Measurements from ENCODE around the gene LUC7L.

Gene LUC7L

DNA sequence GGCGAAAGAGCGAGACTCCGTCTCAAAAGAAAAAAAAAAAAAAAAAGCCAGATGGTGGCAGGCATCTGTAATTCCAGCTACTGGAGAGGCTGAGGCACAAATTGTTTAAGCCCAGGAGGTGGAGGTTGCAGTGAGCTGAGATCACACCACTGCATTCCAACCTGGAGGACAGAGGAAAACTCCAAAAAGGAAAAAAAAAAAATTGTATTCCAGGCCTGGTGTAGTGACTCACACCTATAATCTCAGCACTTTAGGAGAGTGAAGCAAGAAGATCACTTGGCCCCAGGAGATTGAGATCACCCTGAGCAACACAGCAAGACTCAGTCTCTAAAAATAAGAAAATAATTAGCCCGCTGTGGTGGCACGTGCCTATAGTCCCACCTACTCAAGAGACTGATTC is 28.9 kb downstream of the LUC7L start:
- no peaks in the 10 kb centered on the region for H4K20me1 ChIP-seq (ENCODE audit: control insufficient read depth, insufficient read depth, low read depth, low read length)

DNA sequence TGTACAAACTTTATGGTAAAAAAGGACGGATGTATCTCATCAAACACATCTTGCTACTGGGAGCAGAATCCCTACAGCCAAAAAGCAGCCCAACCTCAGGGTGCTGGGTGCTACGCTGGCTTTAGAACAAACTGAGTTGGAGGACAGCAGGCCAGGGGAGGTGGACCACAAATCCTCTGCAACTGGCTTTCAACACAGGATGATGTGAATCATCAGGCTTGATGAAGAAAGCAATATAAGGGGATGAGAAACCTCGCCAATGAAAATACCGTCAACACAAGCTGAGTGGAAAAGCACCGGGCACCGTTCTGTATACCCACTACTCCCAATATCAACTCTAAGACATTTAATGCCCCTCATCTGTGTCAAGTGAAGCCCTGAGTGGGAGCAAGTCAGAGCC is 34.7 kb downstream of the LUC7L start:
- Histone ChIP-seq H3K9me3 (ENCODE audit: control insufficient read depth, insufficient read depth, low read length) (no peaks in the 10 kb centered on the region), H3K36me3 (ENCODE audit: control insufficient read depth, low read length) (peaks cover 88% of the 10 kb centered on the region), H3K27ac (ENCODE audit: low read depth, low read length) (no peak overlapping the region), H3K9me2 (replicated peaks; ENCODE audit: control insufficient read depth, low read length) (no peaks in the 10 kb centered on the region), H3K4me1 (ENCODE audit: control insufficient read depth, low read length) (no peaks in the 10 kb centered on the region), H3K4me2 (ENCODE audit: low read length) (no peak overlapping the region), H3F3A (ENCODE audit: control insufficient read depth, insufficient read depth) (no peaks in the 10 kb centered on the region), H3K4me3 (ENCODE audit: low read length) (no peak overlapping the region), H3K27me3 (ENCODE audit: control insufficient read depth, low read length) (no peaks in the 10 kb centered on the region), H4K20me1 (ENCODE audit: control insufficient read depth, insufficient read depth, low read depth, low read length) (no peaks in the 10 kb centered on the region; the same call in 1 of the 2 replicates), H3K79me2 (ENCODE audit: control insufficient read depth, low read length) (no peaks in the 10 kb centered on the region)
- no peak for TF ChIP-seq EZH2phosphoT487 (IDR thresholded peaks at IDR 0.05; ENCODE audit: borderline replicate concordance, low read length)
- TF ChIP-seq, protein P1, sequence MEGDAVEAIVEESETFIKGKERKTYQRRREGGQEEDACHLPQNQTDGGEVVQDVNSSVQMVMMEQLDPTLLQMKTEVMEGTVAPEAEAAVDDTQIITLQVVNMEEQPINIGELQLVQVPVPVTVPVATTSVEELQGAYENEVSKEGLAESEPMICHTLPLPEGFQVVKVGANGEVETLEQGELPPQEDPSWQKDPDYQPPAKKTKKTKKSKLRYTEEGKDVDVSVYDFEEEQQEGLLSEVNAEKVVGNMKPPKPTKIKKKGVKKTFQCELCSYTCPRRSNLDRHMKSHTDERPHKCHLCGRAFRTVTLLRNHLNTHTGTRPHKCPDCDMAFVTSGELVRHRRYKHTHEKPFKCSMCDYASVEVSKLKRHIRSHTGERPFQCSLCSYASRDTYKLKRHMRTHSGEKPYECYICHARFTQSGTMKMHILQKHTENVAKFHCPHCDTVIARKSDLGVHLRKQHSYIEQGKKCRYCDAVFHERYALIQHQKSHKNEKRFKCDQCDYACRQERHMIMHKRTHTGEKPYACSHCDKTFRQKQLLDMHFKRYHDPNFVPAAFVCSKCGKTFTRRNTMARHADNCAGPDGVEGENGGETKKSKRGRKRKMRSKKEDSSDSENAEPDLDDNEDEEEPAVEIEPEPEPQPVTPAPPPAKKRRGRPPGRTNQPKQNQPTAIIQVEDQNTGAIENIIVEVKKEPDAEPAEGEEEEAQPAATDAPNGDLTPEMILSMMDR (IDR thresholded peaks at IDR 0.05; ENCODE audit: low read depth, low read length, poor library complexity, severe bottlenecking): no peak

More for the DNA sequence above, 28.9 kb downstream of the LUC7L start:
- no peaks in the 10 kb centered on the region for H3K27me3 ChIP-seq (ENCODE audit: control insufficient read depth, low read length)
- H3K9me2 ChIP-seq (replicated peaks; ENCODE audit: control insufficient read depth, low read length): no peaks in the 10 kb centered on the region
- H3K79me2 ChIP-seq (ENCODE audit: control insufficient read depth, low read length): 0 out of 2 replicates have a peak, but pooled peaks cover 2% of the 10 kb centered on the region
- no peak overlapping the region for H3K27ac ChIP-seq (ENCODE audit: low read depth, low read length)
- no peaks in the 10 kb centered on the region for H3K4me1 ChIP-seq (ENCODE audit: control insufficient read depth, low read length)
- no peak overlapping the region for H3K4me2 ChIP-seq (ENCODE audit: low read length)
- H3K4me3 ChIP-seq (ENCODE audit: low read length): no peak overlapping the region
- TF ChIP-seq EZH2phosphoT487 (IDR thresholded peaks at IDR 0.05; ENCODE audit: borderline replicate concordance, low read length): no peak
- TF ChIP-seq, protein P1 (IDR thresholded peaks at IDR 0.05; ENCODE audit: low read depth, low read length, poor library complexity, severe bottlenecking): no peak
- no peaks in the 10 kb centered on the region for H3K9me3 ChIP-seq (ENCODE audit: control insufficient read depth, insufficient read depth, low read length)
- peaks cover 70% of the 10 kb centered on the region for H3K36me3 ChIP-seq (ENCODE audit: control insufficient read depth, low read length)
- no peaks in the 10 kb centered on the region for H3F3A ChIP-seq (ENCODE audit: control insufficient read depth, insufficient read depth)

DNA sequence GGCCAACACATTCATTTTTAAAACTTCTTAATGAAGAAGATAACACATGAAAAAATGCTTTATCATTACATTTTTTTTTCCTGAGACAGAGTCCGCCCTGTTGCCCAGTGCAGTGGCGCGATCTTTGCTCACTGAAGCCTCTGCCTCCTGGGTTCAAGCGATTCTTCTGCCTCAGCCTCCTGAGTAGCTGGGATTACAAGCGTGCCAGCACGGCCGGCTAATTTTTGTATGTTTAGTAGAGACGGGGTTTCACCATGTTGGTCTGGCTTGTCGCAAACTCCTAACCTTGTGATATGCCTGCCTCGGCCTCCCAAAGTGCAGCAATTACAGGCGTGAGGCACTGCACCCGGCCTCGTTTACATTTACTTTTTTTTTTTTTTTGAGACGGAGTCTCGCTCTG is 35.8 kb downstream of the LUC7L start:
- peaks cover 4% of the 10 kb centered on the region for H3F3A ChIP-seq (ENCODE audit: control insufficient read depth, insufficient read depth)
- no peaks in the 10 kb centered on the region for H3K4me1 ChIP-seq (ENCODE audit: control insufficient read depth, low read length)
- H4K20me1 ChIP-seq (ENCODE audit: control insufficient read depth, insufficient read depth, low read depth, low read length): no peaks in the 10 kb centered on the region; the same call in 1 of the 2 replicates
- no peaks in the 10 kb centered on the region for H3K79me2 ChIP-seq (ENCODE audit: control insufficient read depth, low read length)
- no peak overlapping the region for H3K27ac ChIP-seq (ENCODE audit: low read depth, low read length)
- H3K9me3 ChIP-seq (ENCODE audit: control insufficient read depth, insufficient read depth, low read length): no peaks in the 10 kb centered on the region
- H3K27me3 ChIP-seq (ENCODE audit: control insufficient read depth, low read length): no peaks in the 10 kb centered on the region
- TF ChIP-seq EZH2phosphoT487 (IDR thresholded peaks at IDR 0.05; ENCODE audit: borderline replicate concordance, low read length): no peak
- TF ChIP-seq, protein P1 (IDR thresholded peaks at IDR 0.05; ENCODE audit: low read depth, low read length, poor library complexity, severe bottlenecking): no peak
- H3K4me2 ChIP-seq (ENCODE audit: low read length): no peak overlapping the region
- H3K4me3 ChIP-seq (ENCODE audit: low read length): no peak overlapping the region
- peaks cover 89% of the 10 kb centered on the region for H3K36me3 ChIP-seq (ENCODE audit: control insufficient read depth, low read length)
- no peaks in the 10 kb centered on the region for H3K9me2 ChIP-seq (replicated peaks; ENCODE audit: control insufficient read depth, low read length)

Measured in DOHH2 (cell line).